ENCODE measurements around the gene CPSF3.

Gene CPSF3

DNA sequence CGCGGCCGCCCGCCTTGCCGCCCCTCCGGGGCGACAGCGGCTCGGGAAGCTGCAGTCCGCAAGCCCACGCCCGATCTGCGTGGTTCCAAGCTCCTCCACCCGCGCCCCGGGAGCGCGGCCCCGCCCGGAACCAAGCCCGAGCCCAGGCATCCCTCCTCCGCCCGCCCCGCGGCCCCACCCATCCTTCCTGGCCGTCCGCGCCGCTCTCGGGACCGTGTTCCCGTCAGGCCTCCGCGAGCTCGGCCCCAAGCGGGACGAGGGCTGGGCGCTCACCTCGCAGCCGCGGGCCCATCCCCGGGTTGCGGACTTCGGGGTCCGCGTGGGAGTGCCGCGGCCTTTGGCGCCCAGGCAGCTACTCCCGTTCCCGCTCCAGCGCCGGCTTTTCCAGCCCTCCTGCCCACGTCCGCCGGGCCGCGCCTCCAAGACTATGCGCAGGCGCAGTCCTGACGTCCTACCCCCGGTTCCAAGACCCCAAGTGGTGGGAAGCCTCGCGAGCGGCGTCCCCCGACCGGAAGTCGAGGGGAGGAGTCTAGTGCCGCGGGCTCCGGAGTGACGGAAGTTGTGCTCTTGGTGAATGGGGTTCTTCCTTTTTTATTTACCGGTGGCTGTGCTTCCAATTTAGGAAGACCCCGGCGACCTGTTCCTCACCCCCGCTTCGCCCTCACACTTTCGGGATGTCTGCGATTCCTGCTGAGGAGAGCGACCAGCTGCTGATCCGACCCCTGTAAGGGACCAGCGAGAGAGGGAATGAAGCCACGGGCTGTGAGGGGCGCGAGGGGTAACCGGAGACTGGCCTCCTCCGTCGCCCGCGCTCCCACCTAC is at the start of gene CPSF3, which contains the start of gene ITGB1BP1:
TSS of gene CPSF3 (plus strand) at position 555 of the 822 bp plus-strand sequence. CDS start at position 675, 120 bp downstream.
TSS of gene ITGB1BP1 (minus strand) at position 429 of the 822 bp plus-strand sequence. CDS start 4,831 bp downstream, outside the sequence.
- in situ Hi-C loops (cut with HindIII; ENCODE audit: low sequenced_read_pairs), result no loop called here

DNA sequence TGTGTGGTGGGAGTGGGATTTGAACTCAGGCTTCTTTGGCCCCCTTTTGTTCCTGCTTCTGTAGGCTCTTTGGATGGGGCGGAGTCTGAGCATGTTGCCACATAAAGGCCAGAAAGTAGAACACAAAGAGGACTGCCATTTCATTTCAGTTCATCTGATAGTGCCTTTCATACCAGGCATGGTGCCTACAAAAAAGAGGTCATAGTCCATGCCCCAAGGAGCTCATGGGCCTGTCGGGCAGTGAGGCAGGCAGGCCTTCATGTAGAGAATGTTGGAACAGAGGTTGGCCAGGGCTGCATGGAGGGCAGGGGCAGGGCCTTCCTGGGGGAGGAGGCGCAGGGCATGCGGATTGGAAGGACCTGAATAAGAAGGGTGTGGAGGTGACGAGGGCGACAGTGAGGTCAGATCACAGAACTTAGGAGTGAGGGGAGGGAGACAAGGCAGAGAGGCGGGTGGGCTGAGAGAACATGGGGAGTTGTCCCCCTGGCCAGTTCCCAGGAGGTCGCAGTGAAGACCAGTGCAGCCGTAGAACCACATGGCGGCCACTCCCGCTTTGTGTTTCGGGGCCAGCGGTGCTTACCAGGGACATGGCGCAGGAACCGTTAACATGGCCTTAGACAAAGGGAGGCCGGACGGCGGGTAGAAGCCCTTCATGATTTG is 49.3 kb upstream of the CPSF3 start:
- in situ Hi-C loops (cut with HindIII; ENCODE audit: low sequenced_read_pairs), result no loop called here

DNA sequence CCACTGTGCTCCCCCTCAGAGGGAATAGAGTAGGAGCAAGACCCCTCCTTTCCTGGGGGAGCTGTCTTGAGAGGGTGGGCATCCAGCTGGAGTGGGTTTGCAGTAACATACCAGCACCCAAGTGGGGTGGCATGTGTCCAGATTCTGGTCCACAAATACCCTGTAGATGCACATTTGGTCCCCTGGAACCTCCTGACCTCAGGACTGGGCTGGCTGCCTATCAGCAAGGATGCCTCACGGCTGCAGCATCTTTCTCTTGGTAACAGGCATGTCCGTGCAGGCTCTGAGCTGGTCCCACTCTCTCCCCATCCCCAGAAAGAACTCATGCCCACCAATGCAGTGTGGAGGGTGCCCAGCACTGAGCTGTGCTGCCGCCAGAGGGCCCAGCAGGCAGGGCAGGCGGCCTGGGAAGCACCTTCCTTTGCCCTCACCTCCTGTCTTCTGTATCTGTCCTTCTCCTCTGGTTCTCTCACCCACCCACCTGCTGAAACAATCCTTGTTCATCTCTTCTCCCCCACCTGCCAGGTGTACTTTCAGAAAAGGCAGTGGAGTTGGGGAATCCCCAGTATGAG is 47.5 kb upstream of the CPSF3 start:
- in situ Hi-C loops (cut with HindIII; ENCODE audit: low sequenced_read_pairs), result no loop called here

DNA sequence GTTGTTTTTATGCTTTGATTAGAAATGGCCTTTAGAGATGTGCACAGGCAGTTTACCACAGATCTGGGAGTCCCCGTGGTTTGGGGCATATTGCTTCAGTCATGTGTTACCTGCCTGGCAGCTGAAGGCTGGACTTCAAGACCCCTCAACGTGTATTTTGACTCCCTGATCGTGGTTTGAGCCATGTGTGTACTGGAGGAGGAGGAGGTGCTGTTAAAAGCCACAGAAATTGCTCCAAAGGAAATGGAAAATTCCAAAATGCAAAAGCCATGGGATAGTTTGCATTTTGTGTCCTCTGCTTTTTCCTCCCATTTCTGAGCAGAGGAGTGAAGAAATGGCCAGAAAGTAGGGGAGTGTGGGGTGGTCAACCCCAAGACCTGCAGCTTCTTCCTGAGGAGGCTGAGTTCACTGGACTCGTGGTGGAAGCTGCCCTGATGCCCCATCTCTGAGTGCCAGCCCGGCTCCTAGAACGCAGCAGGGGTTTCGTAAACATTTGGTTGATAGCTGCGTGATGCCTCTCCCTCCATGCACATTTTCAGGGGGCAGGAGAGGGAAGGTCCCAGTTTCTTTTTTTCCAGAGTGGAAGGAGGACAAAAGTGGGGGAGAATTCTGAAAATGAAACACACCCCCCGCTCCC is 45.9 kb upstream of the CPSF3 start:
- in situ Hi-C loops (cut with HindIII; ENCODE audit: low sequenced_read_pairs), result no loop called here

DNA sequence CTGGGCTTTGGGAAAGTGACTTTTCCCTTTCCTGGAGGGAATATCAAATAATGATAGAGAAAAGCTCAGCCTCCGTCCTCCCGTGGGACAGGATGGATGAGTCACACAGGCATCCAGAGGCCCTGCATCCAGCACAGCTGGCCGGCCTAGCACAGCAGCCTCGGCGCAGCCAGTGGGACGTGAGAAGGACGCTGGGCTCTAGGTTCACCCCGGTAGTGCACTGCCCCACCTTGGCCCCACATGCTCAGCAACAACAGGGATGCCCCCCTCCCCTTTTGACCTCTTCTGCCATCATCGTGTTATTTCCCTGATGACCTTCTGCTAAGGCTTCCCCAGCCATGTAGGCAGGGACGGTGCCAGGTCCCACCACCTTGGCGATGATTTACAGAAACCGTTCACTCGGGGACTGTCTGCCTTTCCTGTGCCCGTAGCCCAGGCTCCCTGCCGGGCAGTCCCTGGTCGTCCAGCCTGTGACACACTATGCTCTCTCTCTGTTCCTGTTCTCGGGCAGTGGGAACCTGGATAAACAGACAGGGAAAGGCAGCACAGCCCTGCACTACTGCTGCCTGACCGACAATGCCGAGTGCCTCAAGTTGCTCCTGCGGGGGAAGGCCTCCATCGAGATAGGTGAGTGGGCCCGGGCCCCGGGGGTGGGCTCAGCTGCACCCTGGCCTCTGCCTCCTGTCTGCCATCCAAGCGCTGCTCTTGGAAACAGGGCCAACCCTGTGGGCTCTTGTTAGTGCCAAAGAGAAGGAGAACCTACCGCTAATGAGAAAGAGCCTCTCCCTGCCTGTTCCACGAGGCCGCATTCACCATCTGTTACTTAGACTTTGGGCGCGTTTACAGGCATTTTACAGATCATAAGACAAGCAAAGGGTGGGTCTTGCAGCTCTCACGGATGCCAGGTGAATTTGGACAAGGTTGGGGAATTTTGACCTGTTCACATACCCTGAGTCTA is 44.7 kb upstream of the CPSF3 start:
- in situ Hi-C loops (cut with HindIII; ENCODE audit: low sequenced_read_pairs), result no loop called here

DNA sequence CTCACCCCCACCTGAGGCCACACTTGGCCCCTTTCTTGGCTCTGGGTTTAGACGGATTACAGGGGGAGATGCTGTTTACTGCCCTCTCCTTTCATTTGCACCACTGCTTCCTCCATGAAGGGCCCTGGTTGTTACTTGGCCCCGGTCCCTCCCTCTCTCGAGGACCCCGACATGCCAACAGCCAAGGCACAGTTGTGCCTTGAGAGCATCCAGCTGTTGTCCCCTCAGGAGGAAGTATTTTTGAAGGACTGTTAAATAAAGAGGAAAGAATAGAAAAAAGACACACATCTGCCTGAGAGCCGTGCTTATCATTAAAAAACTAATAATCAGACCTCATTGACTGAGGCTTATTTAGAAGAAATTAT is 44.1 kb upstream of the CPSF3 start:
- in situ Hi-C loops (cut with HindIII; ENCODE audit: low sequenced_read_pairs), result no loop called here

DNA sequence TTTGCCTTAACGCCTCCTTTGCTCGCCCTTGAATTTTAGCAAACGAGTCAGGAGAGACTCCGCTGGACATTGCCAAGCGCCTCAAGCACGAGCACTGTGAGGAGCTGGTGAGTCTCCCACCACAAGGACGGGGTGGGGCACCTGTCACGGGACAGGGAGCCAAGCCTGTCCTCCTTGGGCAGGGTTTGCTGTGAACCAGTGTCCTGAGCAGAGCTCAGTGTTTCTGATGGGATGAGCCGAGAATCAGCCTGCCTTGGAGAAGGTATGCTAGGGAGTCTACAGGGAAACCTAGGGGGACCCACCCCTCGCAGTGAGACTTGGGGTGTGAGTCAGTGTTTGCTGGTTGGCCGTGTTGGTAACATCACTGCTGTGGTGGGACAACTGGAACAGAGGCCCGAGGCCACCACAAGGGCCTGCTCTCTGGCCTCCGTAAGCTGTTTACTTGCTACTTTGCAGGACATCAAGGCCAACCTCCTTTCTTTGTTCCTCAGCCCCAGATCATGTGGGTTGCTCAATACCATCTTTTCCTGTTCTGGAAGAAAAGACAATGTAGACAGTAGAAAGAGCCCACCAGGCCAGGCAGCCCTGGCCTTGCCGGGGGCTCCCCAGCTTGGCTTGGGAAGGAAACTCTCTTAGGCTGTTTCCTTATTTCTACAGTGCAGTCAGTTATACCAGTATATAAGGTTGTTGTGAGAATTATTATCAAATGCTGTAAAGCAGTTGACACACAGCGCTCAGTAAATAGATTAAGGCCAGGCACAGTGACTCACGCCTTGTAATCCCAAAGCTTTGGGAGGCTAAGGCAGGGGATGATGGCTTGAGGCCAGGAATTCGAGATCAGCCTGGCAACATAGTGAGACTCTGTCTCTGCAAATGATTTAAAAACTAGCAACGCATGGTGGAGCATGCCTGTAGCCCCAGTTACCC is 42.5 kb upstream of the CPSF3 start:
- in situ Hi-C loops (cut with HindIII; ENCODE audit: low sequenced_read_pairs), result no loop called here

DNA sequence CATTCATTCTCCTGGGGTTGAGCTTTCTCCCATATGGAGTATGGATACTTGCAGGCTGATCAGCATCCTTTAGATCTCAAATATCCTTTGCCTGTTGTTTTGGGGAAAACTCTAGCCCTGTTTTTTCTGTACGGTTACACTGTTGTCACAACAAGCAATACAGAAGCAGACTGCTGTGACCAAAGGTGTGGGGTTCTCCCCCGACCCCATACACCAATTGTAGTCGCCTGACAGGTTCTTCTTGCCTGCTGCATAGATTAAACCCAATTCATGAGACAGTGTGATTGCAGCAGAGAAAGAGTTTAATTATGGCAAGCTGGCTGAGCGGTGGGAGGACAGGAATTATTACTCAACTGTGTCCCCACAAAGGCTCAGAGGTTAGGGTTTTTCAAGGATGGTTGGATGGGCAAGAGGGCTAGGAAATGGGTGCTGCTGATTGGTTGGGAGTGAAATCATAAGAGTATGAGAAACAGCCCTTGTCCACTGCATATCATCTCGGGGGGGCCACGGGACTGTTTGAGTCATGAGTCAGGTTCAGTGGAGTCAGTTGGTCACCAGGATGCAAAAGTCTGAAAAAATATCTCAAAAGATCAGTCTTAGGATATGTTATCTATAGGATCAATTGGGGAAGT is 40.7 kb upstream of the CPSF3 start:
- in situ Hi-C loops (cut with HindIII; ENCODE audit: low sequenced_read_pairs), result no loop called here

DNA sequence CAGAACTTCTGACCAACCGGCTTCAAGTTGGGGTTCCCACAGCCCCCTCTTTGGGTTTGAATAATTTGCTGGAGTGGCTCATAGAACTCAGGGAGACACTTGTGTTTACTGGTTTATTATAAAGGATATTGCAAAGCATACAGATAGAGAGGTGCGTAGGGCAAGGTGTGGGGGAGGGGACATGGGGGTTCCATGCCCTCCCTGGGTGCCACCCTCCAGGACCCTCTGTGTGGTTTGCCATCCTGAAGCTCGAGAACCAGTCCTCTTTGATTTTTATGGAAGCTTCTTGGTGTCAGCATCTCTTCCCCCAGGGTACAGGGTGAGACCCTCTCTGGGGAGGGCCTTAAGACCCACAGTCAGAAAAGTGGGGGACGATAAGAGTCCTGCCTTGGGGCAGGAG is 38.9 kb upstream of the CPSF3 start:
- in situ Hi-C loops (cut with HindIII; ENCODE audit: low sequenced_read_pairs), result no loop called here

DNA sequence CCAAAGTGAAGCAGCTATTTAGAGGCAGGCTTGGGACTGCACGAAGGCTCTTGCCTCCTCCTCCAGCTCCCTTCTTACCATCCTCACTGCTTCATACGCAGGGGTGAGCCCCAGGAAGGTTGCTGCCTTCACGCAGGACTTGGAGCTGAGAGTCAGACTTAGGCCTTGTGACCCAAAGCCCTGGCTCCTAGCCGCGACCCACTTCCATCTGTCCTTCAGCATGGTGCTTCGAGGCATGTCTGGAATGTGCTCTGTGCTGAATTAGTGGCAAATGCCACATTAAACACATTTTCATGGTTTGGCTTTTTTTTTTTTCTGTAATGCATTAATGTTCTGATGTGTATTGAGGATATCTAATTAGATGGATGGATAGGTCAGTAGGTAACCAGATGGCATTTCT is 37.6 kb upstream of the CPSF3 start:
- in situ Hi-C loops (cut with HindIII; ENCODE audit: low sequenced_read_pairs), result no loop called here

DNA sequence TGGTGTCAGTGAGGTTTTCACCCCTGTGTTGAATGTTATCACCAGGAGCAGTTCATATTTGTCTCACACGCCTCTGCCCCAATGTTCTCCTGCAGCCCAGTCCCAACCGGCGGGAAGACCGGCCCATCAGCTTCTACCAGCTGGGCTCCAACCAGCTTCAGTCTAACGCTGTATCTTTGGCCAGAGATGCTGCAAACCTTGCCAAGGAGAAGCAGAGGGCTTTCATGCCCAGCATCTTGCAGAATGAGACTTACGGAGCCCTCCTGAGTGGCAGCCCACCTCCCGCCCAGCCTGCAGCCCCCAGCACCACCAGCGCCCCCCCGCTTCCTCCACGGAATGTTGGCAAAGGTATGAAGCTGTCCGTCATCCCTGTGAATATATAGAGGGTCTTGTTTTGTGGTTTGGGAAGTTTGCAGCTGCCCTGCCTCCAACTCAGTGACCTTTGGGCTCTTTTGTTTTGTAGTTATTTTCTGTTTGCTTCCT is 35.2 kb upstream of the CPSF3 start:
- in situ Hi-C loops (cut with HindIII; ENCODE audit: low sequenced_read_pairs), result no loop called here

DNA sequence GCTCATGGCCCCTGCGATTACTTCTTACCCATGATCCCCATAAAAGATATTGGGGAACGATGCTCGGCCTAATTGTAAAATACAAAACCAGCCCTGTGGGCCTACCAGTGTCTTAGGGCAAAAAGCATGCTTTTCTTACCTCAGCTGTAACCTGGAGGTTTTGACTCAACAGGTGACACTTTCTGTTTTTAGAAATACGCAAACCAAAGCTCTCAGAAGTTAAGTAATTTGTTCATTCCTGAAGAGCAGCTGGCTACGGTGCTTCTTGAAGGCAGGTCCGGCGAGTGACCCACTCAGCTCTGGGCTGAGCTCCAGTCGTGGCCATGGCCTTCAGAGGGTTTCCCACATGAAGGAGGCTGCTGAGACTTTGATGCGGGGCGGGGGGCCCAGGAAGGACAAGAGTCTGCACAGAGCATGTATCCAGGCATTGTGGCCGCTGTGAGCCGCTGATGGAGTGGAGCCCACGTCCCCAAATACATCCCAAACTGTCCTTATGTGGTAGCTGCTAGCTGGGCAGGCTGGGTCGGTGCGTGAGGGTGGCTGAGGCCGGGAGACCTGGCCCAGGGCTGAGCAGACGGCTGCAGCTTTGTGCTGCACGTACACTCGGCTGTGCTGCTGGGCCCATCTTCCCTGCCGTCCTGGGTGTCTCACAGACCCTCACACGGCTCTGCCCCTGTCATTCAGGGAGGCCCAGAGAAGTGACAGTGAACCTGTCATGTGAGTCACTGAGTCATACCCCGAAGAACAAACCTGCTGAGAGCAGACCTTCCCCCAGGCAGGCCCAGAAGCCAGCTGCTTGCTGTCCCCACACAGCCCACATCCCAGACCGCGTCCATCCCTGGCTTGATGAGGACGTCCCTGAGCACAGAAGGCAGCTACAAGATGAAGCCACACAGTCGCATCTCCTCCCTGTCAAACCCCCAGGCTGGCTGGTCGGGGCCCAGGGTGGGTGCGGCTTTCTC is 34.2 kb upstream of the CPSF3 start:
- in situ Hi-C loops (cut with HindIII; ENCODE audit: low sequenced_read_pairs), result no loop called here

DNA sequence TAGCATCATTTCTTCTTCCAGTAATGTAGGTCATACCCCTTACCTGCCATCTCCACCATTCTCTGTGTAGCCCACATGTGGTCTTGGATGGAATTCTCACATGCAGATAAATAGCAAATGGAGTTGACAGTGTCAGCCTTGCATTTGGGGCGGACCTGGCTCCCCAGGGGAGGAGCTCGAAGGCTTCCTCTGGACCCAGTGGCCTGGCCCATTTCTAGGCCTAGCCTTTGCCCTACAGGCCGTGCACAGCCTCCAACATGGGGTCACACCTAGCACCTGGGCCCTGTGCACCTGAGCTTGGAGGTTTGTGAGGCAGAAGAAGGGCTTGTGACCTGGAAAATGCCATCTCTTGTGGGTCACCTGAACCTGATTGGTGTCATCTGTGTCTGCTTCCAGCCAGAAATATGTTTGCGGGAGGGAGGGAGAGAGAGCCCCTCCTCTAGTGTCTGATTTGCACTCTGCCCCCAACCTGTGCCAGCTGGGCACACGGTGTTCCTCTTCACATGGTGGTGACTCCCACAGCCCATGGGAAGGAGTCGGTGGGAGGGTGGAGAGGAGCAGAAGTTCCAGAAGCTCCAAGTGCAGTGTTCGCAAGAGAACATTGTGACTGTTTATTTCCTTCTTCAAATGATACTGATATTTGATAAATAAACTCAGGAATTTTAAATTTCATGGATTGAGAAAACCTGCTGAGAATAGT is 33.2 kb upstream of the CPSF3 start:
- in situ Hi-C loops (cut with HindIII; ENCODE audit: low sequenced_read_pairs), result no loop called here

DNA sequence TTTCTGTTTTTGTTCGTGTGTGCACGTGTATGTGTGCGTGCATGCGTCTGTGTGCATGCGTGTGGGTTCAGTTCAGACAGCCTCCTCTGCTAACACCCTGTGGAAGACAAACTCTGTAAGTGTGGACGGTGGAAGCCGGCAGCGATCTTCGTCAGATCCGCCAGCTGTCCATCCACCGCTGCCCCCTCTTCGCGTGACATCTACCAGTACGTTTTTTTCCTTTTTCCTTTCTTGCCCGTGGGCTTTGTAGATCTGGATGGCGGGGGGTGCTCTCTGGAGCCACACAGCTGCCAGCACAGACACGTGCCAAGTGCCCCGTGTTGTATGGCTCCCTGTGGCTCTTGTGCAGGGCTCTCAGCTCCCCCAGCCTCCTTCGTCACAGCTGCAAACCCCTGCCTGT is 32.5 kb upstream of the CPSF3 start:
- in situ Hi-C loops (cut with HindIII; ENCODE audit: low sequenced_read_pairs), result no loop called here

DNA sequence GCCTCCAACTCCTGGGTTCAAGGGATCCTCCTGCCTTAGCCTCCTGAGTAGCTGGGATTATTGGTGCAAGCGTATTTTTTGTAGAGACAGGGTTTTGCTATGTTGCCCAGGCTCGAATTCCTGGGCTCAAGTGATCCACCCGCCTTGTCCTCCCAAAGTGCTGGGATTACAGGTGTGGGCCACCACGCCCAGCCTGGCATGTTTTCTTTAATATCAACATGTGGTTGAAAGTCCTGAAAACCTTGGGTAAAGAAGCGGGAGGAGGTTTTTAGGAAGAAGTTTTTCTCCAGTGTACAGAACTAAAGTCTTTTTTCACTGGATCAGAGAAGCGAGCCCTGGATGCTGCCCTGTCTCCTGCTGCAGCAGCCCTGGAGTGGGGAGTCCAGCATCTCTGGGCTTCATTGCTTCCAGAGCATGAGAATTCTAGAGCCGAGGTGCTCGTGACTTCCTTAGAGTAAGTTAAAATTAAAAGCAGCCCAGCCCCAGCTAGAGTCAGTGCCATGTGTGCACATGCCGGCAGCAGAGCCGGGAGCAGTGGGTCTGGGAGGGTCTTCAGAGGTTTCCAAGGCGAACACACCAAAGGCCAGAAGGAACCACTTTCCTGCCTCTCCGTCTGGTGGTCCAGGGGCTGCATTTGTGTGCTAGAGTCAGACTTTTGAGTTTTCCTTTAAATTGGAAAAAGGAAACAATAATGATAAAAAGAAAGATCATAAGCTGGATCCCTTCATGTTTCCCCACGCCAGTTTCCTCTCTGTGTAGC is 31.3 kb upstream of the CPSF3 start:
- in situ Hi-C loops (cut with HindIII; ENCODE audit: low sequenced_read_pairs), result no loop called here

Data from DLD1 (cell line).